Measurements from ENCODE around the gene CTNNA2. TPM values are rescaled to one million over a fixed set of nuclear protein-coding genes. Genes with fewer than 3 reads are reported as not detected.

Gene CTNNA2
- total RNA-seq, 1 donor from 2014 or later, result not detected

DNA sequence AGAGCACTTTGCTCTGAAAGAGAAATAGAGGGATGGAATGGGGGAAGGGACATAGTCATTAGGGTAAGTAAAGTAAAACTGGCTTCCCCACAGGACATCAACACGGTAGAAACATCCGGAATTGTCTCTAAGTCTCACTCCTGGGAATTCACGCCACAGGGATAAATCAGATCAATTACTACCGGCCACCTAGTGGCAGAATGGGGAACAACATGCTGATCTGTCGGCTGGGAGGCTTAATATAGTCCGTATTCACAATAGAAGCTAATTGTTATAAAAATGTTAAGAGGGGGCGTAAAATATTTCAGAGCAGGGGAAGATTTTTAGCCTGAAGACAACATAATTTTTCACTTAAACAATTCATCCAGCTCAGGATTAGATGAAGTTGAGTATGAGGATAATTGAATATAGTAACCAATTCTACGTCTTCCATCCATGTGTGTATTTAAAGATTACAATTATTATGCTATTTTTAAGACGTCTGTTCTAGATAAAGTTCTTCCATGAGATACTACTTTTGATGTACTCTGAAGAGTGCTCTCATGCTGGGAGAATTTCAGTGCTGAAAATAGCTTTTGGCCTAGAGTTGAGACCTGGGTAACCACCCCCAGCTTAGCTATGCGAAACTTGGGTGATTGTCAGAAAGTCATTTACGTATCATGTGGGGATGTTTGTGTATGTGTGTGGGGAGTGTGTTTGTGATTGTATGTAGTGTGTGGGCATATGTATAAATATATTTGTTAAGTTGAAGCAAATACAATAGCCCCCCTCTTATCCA is 726.0 kb downstream of the CTNNA2 start:
- ATAC-seq, result no peak

DNA sequence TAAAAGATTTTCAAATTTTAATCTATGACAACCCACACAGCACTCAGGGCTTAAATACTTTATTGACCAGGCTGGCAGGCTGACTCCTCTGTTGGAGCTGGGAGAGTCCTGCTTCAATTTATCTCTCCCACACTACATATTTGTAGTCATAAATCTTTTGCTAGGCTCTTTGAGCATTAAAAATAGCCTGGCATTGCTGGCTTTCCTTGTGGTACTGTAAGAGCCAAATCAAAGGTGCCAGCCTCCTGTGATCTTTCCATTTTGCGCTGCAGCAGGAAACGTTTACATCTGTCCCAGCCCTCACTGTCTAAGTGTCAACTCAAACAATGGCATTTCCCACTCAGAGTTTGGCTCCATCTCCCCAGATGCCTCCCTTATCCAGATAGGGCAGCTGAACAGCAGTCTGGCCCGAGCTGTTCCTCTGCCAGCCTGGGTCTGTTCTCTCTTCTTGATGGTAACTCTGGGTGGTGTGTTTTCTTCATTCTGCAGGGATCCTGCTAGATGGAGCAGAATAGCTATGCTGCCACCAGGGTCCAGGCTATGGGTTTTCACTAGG is 729.6 kb downstream of the CTNNA2 start:
- no peak for ATAC-seq

DNA sequence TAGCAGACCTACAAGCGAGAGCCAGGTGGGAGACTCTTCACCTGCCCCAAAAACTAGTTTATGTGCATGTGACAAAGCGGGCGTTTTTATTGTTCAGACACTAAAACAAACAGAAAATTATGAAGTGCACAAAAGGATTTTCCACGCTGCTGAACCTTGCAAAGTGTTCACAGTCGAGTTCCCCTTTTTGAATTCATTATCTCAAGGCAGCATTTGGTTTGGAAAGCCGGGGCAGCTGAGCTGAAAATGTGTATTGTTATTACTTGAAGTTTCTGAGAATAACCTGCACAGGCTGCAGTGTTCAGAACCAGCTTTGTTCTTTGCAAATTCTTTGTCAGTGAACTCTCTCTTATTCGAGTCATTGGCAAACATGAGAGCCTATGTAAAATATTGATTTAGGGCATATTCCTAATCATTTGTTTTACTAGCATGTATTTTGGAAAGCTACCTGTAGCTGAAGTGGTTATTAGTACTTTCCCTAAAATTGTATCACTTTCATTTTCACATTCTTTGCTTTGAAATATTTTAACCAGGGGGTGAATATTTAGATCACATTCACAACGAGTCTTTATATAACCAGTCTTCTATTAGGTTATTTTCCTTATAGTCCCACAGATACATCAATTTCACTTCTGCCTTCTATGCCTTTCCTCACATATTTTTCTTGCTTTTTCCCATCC is 732.2 kb downstream of the CTNNA2 start:
- no peak for ATAC-seq

DNA sequence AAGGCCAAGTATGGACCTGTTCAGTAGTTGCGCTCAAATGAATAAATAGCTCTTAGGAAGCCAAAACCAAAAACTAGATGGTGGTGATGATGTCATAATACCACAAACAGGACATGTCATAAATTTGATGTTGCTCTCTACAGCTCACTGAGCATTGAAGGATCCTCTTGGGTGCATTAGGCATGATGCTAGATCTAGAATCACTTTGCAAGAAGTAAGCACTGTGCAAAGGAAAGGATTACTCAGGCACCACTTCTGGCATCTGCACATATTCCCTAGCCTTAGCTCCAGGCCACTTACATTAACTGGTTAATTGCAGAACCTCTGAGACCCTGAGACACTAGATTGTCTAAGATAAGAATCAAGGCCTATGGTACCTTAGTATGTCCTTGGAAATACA is 733.7 kb downstream of the CTNNA2 start:
- ATAC-seq, result no peak

DNA sequence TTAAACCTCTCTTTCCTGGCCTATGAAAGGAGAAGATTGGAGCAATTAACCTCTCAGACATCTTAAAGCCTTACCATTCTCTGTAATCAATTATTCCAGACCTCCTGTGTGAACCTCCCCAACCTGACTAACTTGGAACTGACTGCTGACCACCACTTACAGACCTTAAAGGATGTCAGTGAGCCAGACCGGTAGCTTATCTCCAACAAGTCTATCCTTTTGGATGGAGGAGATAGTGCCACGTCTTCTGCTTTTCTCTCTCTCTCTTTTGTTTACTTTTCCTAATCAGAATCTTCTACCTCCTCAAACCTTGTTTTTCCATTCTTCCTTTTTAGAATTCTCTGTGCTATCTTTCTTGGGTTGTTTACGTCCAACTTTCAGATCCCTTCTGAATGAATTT is 734.5 kb downstream of the CTNNA2 start:
- ATAC-seq, result no peak

DNA sequence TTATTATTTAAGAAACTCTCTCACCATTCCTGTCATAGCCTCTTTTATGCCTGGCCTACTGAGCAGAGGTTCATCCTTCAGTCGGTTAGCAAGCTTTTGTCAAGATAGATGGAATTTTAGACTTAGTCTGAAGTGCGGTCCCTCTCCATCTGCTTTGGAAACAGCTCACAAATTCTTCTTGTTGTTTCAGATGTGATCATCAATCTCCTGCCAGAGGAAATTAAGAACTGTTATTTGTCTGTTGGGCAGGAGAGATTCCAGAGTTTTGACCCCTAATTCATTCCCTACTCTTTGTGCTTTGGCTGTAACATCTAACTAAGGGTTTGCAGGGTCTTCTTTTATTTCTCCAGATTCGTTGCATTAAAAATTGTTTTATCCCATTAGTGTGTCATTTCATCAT is 735.3 kb downstream of the CTNNA2 start:
- ATAC-seq, result no peak

DNA sequence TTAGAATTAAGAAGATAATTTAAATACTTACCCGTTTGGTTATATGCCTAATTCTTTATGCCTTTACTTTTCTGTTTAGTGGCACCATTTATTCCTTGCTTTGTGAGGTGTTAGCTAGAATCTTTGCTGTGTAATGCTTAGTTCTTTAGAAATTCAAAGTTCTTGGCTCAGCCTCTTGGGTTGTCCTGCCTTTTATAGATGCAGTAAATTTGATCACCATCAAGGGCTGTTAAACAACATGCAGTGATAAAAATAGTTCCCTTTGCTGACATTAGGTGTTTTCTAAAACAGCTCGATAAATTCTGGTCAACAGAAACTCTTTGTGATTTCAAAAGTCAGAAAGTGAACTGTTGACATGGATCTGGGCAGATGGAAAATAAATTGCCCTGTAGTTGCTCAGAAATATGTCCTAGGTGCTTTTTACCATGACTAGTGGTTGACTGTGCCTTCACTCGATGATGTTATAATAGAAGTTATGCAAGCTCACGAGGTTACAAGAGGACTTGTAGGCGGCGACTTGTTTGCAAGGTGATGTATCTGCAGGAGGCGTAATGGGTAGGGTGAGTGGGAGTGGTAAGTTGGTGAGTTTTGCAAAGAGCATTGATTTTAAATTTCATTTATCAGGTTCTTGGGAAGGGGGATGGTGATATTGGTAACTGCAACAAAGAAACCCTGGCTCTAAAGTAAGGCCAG is 739.6 kb downstream of the CTNNA2 start:
- ATAC-seq, result no peak

DNA sequence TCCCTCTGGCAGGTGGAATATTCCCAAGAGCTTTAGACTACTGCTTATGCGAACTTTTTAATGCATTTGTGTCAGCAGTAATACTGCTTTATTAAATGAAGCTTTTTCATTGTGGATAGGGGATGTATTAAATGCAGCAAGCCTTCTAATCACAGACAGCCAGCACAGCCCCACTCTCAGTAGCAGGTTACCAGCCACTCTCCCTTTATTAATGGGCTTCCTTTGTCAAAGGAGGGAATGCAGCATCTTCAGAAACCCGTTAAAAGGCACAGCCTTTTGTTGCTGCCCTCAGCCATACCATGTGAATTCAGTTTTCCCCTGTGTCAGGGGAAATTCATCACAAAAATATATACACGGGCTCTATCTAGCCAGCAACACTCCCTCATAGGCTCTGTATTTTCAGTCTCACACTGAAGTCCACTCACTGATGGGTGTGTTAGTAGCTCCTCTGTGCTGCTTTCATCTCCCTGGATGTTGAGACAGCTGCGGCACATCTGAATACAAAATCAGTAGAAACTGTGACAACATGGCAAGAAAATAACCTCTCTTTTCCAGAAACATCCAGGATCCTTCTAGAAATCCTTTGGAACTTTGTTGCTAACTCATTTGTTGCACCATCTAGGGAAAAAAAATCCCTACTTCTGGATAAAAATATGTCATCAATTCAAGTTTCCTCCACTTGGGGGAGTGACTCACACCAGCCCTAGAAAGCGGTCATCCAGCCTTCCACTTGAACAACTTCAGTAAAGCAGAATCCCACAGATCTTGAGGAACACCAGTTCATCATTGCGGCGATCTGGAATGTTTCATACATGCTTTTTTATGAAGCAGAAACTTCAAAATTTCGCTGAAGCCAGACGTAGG is 743.3 kb downstream of the CTNNA2 start:
- ATAC-seq, result no peak

DNA sequence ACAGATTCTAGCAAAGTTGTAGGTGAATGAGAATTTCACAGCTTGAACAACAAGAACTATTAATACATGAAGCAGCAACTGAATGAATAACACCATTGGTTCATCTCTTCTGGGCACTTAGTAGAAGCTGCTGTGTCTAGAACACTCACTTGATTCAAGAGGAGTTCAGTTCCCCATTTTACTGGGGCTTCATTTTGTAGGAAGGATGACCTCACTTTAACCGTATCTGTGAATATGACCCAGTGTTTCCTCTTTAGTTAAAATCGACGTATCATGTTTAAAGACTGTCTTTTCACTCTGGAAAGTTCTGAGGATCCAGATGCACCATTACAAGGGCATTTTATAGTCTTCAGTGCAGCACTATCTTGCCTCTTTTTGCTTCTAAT is 743.9 kb downstream of the CTNNA2 start:
- no peak for ATAC-seq

DNA sequence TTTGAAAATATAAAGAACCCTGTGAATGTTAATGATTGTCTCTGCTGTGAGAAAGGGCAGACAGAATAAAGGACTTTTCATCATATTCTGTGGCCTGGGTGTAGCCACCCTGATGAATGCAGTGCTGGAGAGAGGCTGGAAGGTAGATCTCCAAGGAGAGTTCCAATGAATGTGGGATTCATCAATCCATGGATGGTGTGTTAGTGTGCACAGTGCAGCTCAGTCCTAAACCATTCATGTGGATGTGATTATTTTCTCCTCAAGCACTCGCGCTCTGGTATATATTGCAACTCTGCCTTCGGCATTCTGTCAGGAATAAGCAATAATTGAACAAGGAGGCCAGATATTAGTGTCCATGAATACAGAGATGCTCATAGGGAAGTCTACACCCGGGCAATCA is 744.6 kb downstream of the CTNNA2 start:
- no peak for ATAC-seq

DNA sequence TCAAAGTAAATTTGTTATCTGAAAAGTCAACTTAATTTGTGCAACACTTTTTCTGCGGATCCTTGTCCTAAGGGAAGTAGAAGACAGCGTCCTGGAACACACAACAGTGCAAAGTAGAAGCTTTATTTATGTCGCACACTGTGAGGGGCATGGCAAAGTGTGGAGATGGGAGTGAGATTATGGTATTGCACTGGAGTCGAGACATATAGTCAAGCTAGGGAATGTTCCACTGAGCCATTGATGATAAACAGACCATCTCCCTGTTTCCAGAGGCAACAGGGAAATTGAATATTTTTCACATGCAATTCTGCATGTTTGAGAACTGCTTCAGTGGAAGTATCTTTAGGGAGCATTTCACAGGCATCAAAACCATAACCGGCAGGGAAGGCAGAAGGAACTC is 745.5 kb downstream of the CTNNA2 start:
- no peak for ATAC-seq

DNA sequence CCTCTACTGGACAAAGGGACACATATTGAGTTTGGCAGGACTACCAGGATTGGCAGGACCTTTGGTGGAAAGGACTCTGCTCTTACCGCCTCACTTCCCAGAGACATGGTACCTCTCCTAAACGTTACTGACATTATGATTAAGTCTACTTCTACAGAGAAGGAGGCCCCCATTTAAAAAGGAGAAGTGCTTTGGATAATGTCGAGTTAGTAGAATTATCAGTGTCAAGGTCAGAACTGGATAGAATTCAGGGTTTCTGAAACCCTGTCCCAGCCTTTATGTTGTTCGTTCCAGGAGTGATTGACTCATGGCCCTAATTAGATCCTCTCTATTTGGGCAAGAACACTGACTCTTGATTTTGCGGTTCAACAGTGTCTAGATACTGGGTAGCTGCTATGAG is 745.9 kb downstream of the CTNNA2 start:
- no peak for ATAC-seq

DNA sequence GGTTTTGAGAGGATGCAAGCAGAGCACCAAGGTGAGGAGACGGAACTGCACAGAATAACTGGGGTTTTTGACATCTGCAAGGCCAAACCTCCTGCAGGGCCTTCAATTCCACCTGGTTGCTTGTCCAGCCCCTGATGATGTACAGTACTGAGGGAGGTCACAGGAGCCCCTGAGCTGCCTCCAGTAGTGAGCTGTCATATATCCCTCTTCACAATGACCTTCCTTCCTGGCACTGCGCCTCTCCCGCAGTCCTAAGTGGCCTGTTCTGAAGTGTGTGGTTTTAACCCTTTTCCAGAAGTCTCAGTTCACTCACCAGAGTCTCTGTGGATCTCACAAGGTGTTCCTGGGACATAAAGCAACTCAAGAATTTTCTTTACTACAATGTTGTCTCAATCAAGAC is 746.4 kb downstream of the CTNNA2 start:
- ATAC-seq, result no peak

DNA sequence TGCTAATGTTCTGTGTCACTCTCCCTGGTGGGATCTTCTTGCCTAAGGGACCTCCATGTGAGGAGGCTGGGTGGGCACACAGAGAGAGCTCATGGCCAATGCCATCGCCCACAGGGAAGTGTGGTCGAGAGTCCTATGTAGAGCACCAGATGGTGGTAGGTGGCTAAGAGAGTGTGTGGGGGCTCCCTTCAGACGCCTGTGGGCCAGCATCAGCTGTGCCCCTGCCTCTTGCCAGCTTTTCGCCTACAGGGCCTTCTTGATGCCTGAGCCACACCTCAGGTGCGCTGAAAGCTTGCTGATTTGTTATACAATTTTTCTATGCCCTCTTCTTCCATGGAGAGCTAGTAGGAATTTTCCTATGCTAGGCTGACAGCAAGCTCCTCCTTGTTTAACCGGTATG is 753.4 kb downstream of the CTNNA2 start:
- ATAC-seq, result no peak

DNA sequence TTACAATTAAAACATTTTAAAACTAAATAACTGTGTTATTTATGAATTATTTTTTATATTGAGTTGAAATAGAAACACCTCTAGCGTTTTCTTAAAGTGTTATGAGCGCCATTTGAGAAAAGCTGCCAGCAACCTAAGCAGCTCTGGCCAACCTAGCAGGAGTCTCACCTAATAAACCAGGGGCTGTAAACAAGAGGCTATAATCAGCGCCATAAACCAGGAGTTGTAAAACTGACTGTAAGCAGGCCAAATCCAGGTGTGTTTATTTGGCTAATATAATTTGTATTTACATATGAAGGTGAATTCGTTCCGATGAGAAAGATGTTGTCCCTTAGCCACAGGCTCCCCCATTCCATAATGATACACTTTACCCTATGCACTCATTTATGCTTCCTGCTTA is 757.0 kb downstream of the CTNNA2 start:
- no peak for ATAC-seq

DNA sequence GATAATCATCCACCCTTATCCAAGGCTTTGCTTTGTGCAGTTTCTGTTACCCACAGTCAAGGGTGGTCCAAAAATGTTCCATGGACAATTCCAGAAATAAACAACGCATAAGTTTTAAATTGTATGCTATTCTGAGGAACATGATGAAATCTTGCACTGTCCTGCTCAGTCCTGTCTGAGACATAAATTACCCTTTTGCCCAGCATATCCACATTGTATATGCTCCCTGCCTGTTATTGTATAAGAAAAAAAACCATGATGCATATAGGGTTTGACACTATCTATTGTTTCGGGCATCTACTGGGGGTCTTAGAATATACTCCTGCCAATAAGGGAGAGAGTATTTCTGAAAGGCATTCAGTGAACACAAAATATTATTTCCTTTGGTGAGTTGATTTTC is 767.7 kb downstream of the CTNNA2 start:
- ATAC-seq, result no peak

DNA sequence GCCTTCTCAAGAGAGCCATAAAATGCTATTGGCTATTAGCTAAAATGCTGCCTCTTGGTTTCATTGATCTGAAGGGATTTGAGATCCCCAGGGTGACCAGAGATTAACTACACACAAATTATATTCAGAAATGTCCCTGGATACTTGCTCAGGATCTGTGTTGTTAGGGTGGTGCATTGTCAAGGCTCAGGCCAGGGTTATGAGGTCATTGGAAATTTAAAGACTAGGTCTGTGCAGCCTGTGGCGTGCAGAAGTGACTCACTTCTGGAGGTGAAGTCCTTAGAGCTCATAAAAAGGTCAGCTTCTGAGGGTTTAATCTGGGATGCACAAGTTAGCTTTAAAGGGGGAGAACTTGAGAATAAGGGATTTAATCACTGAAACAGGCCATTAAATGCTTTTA is 768.2 kb downstream of the CTNNA2 start:
- ATAC-seq, result no peak

DNA sequence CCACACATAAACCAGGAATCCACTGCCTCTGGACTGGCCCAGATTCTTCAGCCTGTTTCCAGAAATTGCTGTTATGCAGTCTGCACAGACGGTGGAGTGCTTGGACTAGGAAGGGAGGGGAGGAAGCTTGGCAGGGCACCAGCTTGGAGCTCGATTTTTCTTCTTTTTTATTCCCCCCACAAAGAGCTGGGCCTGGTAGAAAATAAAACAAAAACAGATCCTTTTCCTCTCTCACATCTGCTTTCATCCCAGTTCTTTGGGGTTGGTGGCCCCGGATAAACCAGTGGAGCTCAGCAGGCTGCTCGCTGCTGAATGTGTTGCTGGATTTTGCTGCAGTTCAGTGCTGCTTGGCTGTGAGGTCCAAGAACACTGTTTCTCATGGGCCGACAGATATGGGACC is 775.7 kb downstream of the CTNNA2 start:
- no peak for ATAC-seq

DNA sequence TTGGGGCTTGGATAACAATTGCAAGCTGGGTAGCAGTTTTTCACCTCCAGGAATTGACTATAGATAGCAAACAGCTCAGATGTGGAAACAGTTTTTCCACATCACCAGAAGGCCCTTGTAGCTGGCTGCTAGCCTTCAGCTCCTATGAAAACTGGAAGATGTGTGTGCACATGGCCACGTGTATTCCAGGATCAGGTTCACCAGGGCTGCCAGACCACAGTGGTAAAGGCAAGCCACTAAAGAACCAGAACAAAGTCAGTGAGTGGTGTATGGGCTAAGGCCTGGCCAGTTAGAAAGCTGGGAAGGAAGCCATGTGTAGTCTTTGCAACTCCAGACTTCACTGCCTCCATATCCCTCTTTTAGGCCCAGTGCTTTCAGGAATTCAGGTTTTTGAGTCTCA is 778.8 kb downstream of the CTNNA2 start:
- ATAC-seq, result no peak

DNA sequence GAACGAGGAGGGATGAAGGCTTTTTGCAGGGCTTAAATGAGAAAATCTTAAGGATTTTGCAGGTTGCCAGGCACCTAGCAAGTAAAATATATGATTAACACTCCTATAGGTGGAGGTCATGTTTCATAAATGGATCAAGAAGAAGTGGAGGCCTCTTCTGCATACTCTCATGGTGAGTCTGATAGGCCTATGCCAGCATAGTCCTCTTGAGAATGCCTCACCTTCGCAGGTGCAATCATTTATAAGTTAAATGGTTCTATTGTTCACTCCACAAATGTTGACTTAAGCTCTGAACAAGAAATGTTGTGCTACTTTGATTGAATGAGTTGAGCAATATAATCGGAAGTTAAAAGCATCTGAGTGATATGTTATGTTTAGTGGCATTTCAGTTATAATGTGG is 779.6 kb downstream of the CTNNA2 start:
- no peak for ATAC-seq

DNA sequence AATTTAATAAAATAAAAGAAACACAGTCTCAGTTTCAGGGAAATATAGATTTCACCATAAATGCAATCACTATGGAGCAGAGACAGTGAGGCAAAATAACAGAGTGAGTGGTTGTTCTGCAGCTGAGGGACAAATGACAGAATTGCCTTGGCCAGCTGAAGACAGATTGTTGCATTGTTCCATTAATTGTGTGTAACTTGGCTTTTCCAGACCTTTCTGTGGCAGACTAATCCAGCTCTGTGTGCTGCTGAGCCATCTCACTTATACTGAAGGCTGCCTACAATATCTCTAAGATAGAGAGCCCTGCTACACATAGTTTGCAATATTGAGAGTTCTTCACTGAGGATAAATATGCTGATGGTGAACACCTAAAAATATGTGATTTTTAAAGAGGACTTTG is 780.2 kb downstream of the CTNNA2 start:
- no peak for ATAC-seq

DNA sequence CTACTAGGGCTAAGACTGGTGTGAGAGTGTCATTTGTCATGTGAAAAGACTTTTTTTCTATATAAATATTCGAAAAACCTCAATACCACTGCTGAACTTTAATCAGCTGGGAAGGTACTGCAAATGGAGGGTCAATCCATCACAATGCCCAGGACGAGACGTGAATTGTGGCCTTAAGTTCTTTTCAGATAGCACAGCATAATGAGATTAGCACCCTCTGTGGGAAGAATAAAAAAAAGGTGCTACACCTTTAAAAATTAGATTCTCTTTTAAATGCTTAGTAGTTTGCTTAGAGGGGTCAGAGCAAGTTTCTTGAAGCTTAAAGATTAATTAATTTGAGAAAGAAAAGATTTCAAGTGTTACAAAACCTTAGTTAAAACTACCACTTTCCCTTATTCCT is 786.1 kb downstream of the CTNNA2 start:
- ATAC-seq, result no peak

DNA sequence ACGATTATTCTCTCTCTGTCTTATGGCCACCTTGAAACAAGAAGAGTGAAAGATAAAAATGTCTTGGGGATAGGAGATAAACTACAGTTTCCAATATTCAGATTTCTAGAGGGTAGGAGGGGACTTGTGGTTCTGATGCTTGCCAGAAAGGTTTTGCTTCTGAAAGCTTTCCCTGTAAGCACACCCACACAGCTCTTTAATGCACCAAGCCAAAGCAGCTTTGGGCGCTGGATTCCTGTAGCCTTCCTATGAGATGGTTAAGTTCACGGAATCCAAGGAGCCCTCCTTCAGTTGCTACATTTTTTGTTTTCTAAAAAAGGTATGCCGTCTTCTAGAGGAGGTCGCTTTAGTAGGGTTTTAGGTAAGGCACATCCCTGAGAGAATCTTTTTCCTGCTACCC is 786.8 kb downstream of the CTNNA2 start:
- ATAC-seq, result no peak
